PC-9 (cell line): Measurements from ENCODE around the gene TNS1.

ENCODE experiments used
- CTCF ChIP-seq: fragments of 200-600 bp; sonication (generic); conservative IDR thresholded peaks from 2 replicates; pipeline ENCODE4 v1.6.1; 2017; ENCODE audit warnings: mixed run types, antibody characterized with exemption, mild to moderate bottlenecking, moderate library complexity
- EZH2 ChIP-seq: fragments of 200-600 bp; sonication (generic); IDR thresholded peaks from 2 replicates; pipeline ENCODE4 v1.8.0; 2017; ENCODE audit warnings: antibody characterized with exemption, low read depth

GRCh38 chr2:217993138-217993537 lies 9.7 kb downstream of the TNS1 start:
- TF ChIP-seq CTCF (no peak), EZH2 (no peak)
